Neutrophil (primary cell): Measurements from ENCODE around the gene RAN.

Source experiments
- H3K27ac ChIP-seq: fragments of 200-600 bp; sonication (generic); 2 replicates; pipeline ENCODE4 v1.5.1; 2016; ENCODE audit warnings: mild to moderate bottlenecking, moderate library complexity
- H3K27me3 ChIP-seq: fragments of 200-600 bp; sonication (generic); 2 replicates; pipeline ENCODE4 v1.6.0; 2016; ENCODE audit warnings: mild to moderate bottlenecking
- H3K36me3 ChIP-seq: fragments of 200-600 bp; sonication (generic); 2 replicates; pipeline ENCODE4 v1.5.1; 2017
- H3K4me1 ChIP-seq, 2 experiments: fragments of 200-600 bp in 1 of 2; sonication (generic) in 1 of 2; 1 replicate in 1 of 2; 2 replicates in 1 of 2; pipeline versions ENCODE4 v1.5.1 to v1.6.1; 2013 to 2016; ENCODE audit warnings: low read depth in 1 of 2, low read length in 1 of 2, mild to moderate bottlenecking in 1 of 2, moderate library complexity in 1 of 2; ENCODE audit not compliant: control insufficient read depth in 1 of 2, insufficient read depth in 1 of 2
- H3K4me3 ChIP-seq, 2 experiments: fragments of 200-600 bp in 1 of 2; sonication (generic) in 1 of 2; 1 replicate in 1 of 2; 2 replicates in 1 of 2; pipeline ENCODE4 v1.5.1; 2013 to 2016; ENCODE audit warnings: low read depth in 1 of 2, low read length in 1 of 2, mild to moderate bottlenecking in 1 of 2, moderate library complexity in 1 of 2
- H3K9me3 ChIP-seq: fragments of 200-600 bp; sonication (generic); 2 replicates; pipeline ENCODE4 v1.5.1; 2016
- TF ChIP-seq, protein P1 (sequence below): fragments of 200-600 bp; sonication (generic); IDR thresholded peaks from 2 replicates; pipeline ENCODE4 v1.5.1; 2016; ENCODE audit warnings: antibody characterized with exemption

The RAN gene

DNA sequence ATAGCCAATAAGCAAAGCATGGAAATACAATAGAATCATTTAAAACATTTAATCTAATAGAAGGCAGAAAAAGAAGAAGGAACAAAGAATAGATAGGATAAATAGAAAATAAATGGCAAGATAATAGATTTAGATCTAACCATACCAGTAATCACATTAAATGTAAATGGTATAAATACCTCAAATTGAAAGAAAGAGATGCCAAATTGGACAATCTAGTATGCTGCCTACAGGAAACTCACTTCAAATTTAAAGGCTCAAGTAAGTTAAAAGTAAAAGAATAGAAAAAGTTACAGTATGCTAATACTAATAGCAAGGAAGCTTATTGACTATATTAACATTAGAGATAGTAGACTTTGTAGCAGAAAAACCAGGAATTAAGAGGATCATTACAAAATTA is 40.1 kb downstream of the RAN start:
- no peak overlapping the region for H3K27ac ChIP-seq
- TF ChIP-seq, protein P1, sequence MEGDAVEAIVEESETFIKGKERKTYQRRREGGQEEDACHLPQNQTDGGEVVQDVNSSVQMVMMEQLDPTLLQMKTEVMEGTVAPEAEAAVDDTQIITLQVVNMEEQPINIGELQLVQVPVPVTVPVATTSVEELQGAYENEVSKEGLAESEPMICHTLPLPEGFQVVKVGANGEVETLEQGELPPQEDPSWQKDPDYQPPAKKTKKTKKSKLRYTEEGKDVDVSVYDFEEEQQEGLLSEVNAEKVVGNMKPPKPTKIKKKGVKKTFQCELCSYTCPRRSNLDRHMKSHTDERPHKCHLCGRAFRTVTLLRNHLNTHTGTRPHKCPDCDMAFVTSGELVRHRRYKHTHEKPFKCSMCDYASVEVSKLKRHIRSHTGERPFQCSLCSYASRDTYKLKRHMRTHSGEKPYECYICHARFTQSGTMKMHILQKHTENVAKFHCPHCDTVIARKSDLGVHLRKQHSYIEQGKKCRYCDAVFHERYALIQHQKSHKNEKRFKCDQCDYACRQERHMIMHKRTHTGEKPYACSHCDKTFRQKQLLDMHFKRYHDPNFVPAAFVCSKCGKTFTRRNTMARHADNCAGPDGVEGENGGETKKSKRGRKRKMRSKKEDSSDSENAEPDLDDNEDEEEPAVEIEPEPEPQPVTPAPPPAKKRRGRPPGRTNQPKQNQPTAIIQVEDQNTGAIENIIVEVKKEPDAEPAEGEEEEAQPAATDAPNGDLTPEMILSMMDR: no peak
- no peaks in the 10 kb centered on the region for H3K36me3 ChIP-seq
- no peaks in the 10 kb centered on the region for H3K4me1 ChIP-seq
- no peaks in the 10 kb centered on the region for H3K9me3 ChIP-seq
- H3K4me3 ChIP-seq: no peak overlapping the region
- peaks cover 25% of the 10 kb centered on the region for H3K27me3 ChIP-seq

GRCh38 chr12:130916241-130916911 is 44.5 kb downstream of the RAN start:
- no peaks in the 10 kb centered on the region for H3K36me3 ChIP-seq
- peaks cover 27% of the 10 kb centered on the region for H3K27me3 ChIP-seq
- H3K4me1 ChIP-seq: no peaks in the 10 kb centered on the region
- H3K9me3 ChIP-seq: no peaks in the 10 kb centered on the region
- TF ChIP-seq, protein P1: no peak
- no peak overlapping the region for H3K27ac ChIP-seq
- H3K4me3 ChIP-seq: no peak overlapping the region

GRCh38 chr12:130917607-130918006 is 45.7 kb downstream of the RAN start:
- H3K4me3 ChIP-seq: no peak overlapping the region
- TF ChIP-seq, protein P1: no peak
- no peaks in the 10 kb centered on the region for H3K4me1 ChIP-seq
- H3K27ac ChIP-seq: no peak overlapping the region
- H3K36me3 ChIP-seq: no peaks in the 10 kb centered on the region
- H3K9me3 ChIP-seq: no peaks in the 10 kb centered on the region
- peaks cover 27% of the 10 kb centered on the region for H3K27me3 ChIP-seq

- TF ChIP-seq, protein P1: no peak
- H3K27ac ChIP-seq: no peak overlapping the region
- H3K27me3 ChIP-seq: peaks cover 27% of the 10 kb centered on the region
- H3K4me3 ChIP-seq: no peak overlapping the region
- H3K4me1 ChIP-seq: no peaks in the 10 kb centered on the region
- H3K9me3 ChIP-seq: no peaks in the 10 kb centered on the region
- H3K36me3 ChIP-seq: no peaks in the 10 kb centered on the region
Measured at GRCh38 chr12:130919086-130919485, 47.2 kb downstream of the RAN start.

DNA sequence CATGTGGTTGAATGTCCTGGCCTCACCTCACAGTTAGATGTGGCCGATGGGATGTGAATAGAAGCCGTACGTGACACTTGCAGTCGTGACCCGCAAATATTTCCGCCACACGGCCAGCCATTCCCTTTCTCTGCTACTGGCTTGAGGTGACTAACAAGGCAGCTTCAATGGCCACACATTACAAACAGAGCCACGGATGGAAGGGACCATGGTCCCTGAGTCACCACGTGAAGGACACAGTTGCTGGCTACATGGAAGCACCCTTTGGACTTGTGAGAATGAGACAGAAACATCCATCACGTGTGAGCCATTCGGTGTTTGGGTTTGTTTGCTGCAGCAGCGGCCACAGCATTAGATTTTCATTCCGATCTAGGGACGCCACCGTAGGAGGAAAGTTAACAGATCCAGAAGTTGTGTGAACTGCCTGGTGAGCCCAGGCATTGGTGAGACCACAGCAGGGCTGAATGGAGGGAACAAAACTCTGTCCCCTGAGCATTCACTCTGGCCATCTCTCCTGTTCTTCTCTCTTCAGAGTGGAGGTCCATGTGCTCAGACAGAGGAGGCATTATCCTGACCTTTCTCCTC is 48.3 kb downstream of the RAN start:
- no peak overlapping the region for H3K27ac ChIP-seq
- H3K36me3 ChIP-seq: no peaks in the 10 kb centered on the region
- TF ChIP-seq, protein P1: no peak
- H3K9me3 ChIP-seq: no peaks in the 10 kb centered on the region
- no peaks in the 10 kb centered on the region for H3K4me1 ChIP-seq
- no peak overlapping the region for H3K4me3 ChIP-seq
- H3K27me3 ChIP-seq: peaks cover 18% of the 10 kb centered on the region
